Gastrocnemius medialis (tissue), 4 donors: ENCODE measurements around the gene CISD2. TPM values are rescaled to one million over a fixed set of nuclear protein-coding genes. Genes with fewer than 3 reads are reported as not detected.
"Not testable (repeated sequence)": the region's sequence is repeated elsewhere in the genome, so short reads cannot be mapped to it uniquely, and the experiment has no call there.

ENCODE experiments used
- ATAC-seq, 2 donors: fragments of 150-250 bp; one replicate each; pipeline ENCODE4 v1.9.1; 2016
- DNase-seq, 2 donors: peaks; one replicate each; pipeline ENCODE4 v3.0.0-alpha.2; 2019
- H3K27ac ChIP-seq, 4 donors: fragments of 200-600 bp; sonication (generic); 1 replicate in 1 of 4; 2 replicates in 3 of 4; pipeline ENCODE4 v1.5.1; 2016 to 2018; ENCODE audit warnings: mild to moderate bottlenecking in 2 of 4, moderate library complexity in 1 of 4
- H3K27me3 ChIP-seq, 3 donors: fragments of 200-600 bp; sonication (generic) in 2 of 3; 1 replicate in 1 of 3; 2 replicates in 2 of 3; pipeline versions ENCODE4 v1.5.1 to v1.6.0; 2016 to 2019; ENCODE audit warnings: mild to moderate bottlenecking in 1 of 3, moderate library complexity in 1 of 3
- H3K36me3 ChIP-seq, 2 donors: fragments of 200-600 bp; sonication (generic) in 1 of 2; one replicate each; pipeline ENCODE4 v1.5.1; 2017 to 2018
- H3K4me1 ChIP-seq, 2 donors: fragments of 200-600 bp; sonication (generic) in 1 of 2; one replicate each; pipeline ENCODE4 v1.5.1; 2016 to 2017; ENCODE audit warnings: mild to moderate bottlenecking in 2 of 2
- H3K4me3 ChIP-seq, 4 donors: fragments of 200-600 bp; sonication (generic) in 3 of 4; 1 replicate in 1 of 4; 2 replicates in 3 of 4; pipeline ENCODE4 v1.5.1; 2016 to 2019; ENCODE audit warnings: mild to moderate bottlenecking in 2 of 4
- H3K9me3 ChIP-seq, 3 donors: fragments of 200-600 bp; sonication (generic) in 2 of 3; 1 replicate in 1 of 3; 2 replicates in 2 of 3; pipeline ENCODE4 v1.5.1; 2016 to 2019
- CTCF ChIP-seq, 5 experiments: fragments of 450-650 bp in 3 of 5; fragments of 200-600 bp in 2 of 5; sonication (generic) in 2 of 5; IDR thresholded peaks in 4 of 5; conservative IDR thresholded peaks in 1 of 5; 1 replicate in 4 of 5; 2 replicates in 1 of 5; pipeline ENCODE4 v1.5.1; 2016 to 2019; ENCODE audit warnings: antibody characterized with exemption in 5 of 5, mild to moderate bottlenecking in 3 of 5, moderate library complexity in 3 of 5
- POLR2A ChIP-seq, 2 donors: fragments of 450-650 bp; IDR thresholded peaks; one replicate each; pipeline ENCODE4 v1.6.1; 2017; ENCODE audit warnings: antibody characterized with exemption in 2 of 2, mild to moderate bottlenecking in 2 of 2, moderate library complexity in 2 of 2
- in situ Hi-C, 4 donors: fragments of 200-750 bp; cut with MboI; loops; one replicate each; pipeline versions ENCODE4 v1.15.0 to v1.8.0; 2017; ENCODE audit warnings: low sequenced_read_pairs in 4 of 4
- intact Hi-C: fragments of 100-400 bp; cut with DNase I; formaldehyde crosslinking; loops from one replicate; pipeline ENCODE4 v1.15.1; 2023; ENCODE audit warnings: low total_unique reads
- total RNA-seq, 4 donors: library from RNA; depleted of rRNA; stranded (reverse); fragments of >200 nt; gene quantifications; one replicate each; pipeline versions ENCODE4 v1.1.0 to v1.2.3, GENCODE V29; 2016

Gene CISD2
- total RNA-seq, 4 donors from 2014 or later, result 3.8 to 8.9 (median 5.3) TPM

GRCh38 chr4:102858828-102859464, 9.8 kb upstream of the CISD2 start:
- intact Hi-C loops, result no loop called here
- no peak for DNase-seq
- Histone ChIP-seq H3K4me1 (no peaks in the 10 kb centered on the region), H3K27ac (no peak overlapping the region), H3K4me3 (no peak overlapping the region), H3K27me3 (no peaks in the 10 kb centered on the region), H3K36me3 (no peaks in the 10 kb centered on the region), H3K9me3 (no peaks in the 10 kb centered on the region)
- TF ChIP-seq POLR2A (IDR thresholded peaks at IDR 0.05) (no peak), CTCF (IDR thresholded peaks at IDR 0.05 in 4 of 5, conservative IDR thresholded peaks at IDR 0.05 in 1 of 5) (no peak)
- ATAC-seq, result no peak
- in situ Hi-C loops, result loop anchor here in 1 of 4 donors (25.0 kb wide), 1 partner anchor 97 kb away; the partner anchor contains the start of gene MANBA

GRCh38 chr4:102860611-102861324, 8.0 kb upstream of the CISD2 start:
- H3K4me3 ChIP-seq, result no peak overlapping the region
- TF ChIP-seq CTCF (IDR thresholded peaks at IDR 0.05 in 4 of 5, conservative IDR thresholded peaks at IDR 0.05 in 1 of 5) (no peak), POLR2A (IDR thresholded peaks at IDR 0.05) (no peak)
- ATAC-seq, result no peak
- in situ Hi-C loops (loop anchor here in 1 of 4 donors (25.0 kb wide), 1 partner anchor 98 kb away; the partner anchor contains the start of gene MANBA), intact Hi-C loops (loop anchor here (10.0 kb wide), 2 partner anchors 236 to 426 kb away; no protein-coding TSS in a partner anchor)
- no peak for DNase-seq
- no peaks in the 10 kb centered on the region for H3K4me1 ChIP-seq
- H3K27me3 ChIP-seq, result no peaks in the 10 kb centered on the region
- H3K9me3 ChIP-seq, result no peaks in the 10 kb centered on the region
- no peak overlapping the region for H3K27ac ChIP-seq
- H3K36me3 ChIP-seq, result no peaks in the 10 kb centered on the region

- Histone ChIP-seq H3K4me1 (no peaks in the 10 kb centered on the region), H3K9me3 (no peaks in the 10 kb centered on the region), H3K36me3 (no peaks in the 10 kb centered on the region), H3K27me3 (no peaks in the 10 kb centered on the region), H3K27ac (no peak overlapping the region), H3K4me3 (no peak overlapping the region)
- in situ Hi-C loops (loop anchor here in 1 of 4 donors (25.0 kb wide), 1 partner anchor 100 kb away; the partner anchor contains the start of gene MANBA), intact Hi-C loops (loop anchor here (10.0 kb wide), 2 partner anchors 237 to 427 kb away; no protein-coding TSS in a partner anchor)
- no peak for DNase-seq
- TF ChIP-seq POLR2A (IDR thresholded peaks at IDR 0.05), result no peak
- no peak for TF ChIP-seq CTCF (IDR thresholded peaks at IDR 0.05 in 4 of 5, conservative IDR thresholded peaks at IDR 0.05 in 1 of 5)
- no peak for ATAC-seq
Observed at GRCh38 chr4:102862016-102862415, 6.8 kb upstream of the CISD2 start.

- no peaks in the 10 kb centered on the region for H3K36me3 ChIP-seq
- peaks cover 1 to 4% of the 10 kb centered on the region in 2 donors for H3K4me1 ChIP-seq
- TF ChIP-seq POLR2A (IDR thresholded peaks at IDR 0.05) (no peak), CTCF (IDR thresholded peaks at IDR 0.05 in 4 of 5, conservative IDR thresholded peaks at IDR 0.05 in 1 of 5) (no peak)
- no peak overlapping the region for H3K4me3 ChIP-seq
- ATAC-seq (no peak), DNase-seq (no peak)
- in situ Hi-C loops (loop anchor here in 1 of 4 donors (25.0 kb wide), 1 partner anchor 100 kb away; the partner anchor contains the start of gene MANBA), intact Hi-C loops (loop anchor here (10.0 kb wide), 2 partner anchors 238 to 428 kb away; no protein-coding TSS in a partner anchor)
- no peak overlapping the region for H3K27ac ChIP-seq
- no peaks in the 10 kb centered on the region for H3K27me3 ChIP-seq
- H3K9me3 ChIP-seq, result no peaks in the 10 kb centered on the region
Observed at GRCh38 chr4:102862747-102863146, 6.0 kb upstream of the CISD2 start.

- not testable (repeated sequence) for H3K27ac ChIP-seq, H3K9me3 ChIP-seq, H3K27me3 ChIP-seq, DNase-seq, H3K4me3 ChIP-seq, H3K36me3 ChIP-seq, ATAC-seq
- in situ Hi-C loops (loop anchor here in 1 of 4 donors (25.0 kb wide), 1 partner anchor 103 kb away; the partner anchor contains the start of gene MANBA), intact Hi-C loops (loop anchor here (5.0 to 10.0 kb wide), 3 partner anchors 232 to 431 kb away; partner anchors contain the start of gene BDH2)
- H3K4me1 ChIP-seq, result peaks cover 10 to 15% of the 10 kb centered on the region in 2 donors
Observed at GRCh38 chr4:102865327-102865726, 3.5 kb upstream of the CISD2 start.
